Endothelial cell (in vitro differentiated cells): Measurements from ENCODE around the gene SLC22A17. TPM values are rescaled to one million over a fixed set of nuclear protein-coding genes. Genes with fewer than 3 reads are reported as not detected.

Experiments
- DNase-seq: peaks from one replicate; pipeline ENCODE4 v3.0.0; 2021; ENCODE audit warnings: low spot score
- H3K27ac Mint-ChIP-seq: one replicate; pipeline ENCODE4 v1.8.0; 2021; ENCODE audit warnings: mixed read lengths, inconsistent platforms; ENCODE audit not compliant: unreplicated experiment
- H3K27me3 Mint-ChIP-seq: one replicate; pipeline ENCODE4 v1.8.0; 2021; ENCODE audit warnings: mild to moderate bottlenecking, moderate library complexity, mixed read lengths, inconsistent platforms; ENCODE audit not compliant: unreplicated experiment
- H3K36me3 Mint-ChIP-seq: one replicate; pipeline ENCODE4 v1.8.0; 2021; ENCODE audit warnings: mild to moderate bottlenecking, low read depth, mixed read lengths, inconsistent platforms; ENCODE audit not compliant: unreplicated experiment
- H3K4me1 Mint-ChIP-seq: one replicate; pipeline ENCODE4 v1.8.0; 2021; ENCODE audit warnings: mild to moderate bottlenecking, mixed read lengths, inconsistent platforms; ENCODE audit not compliant: unreplicated experiment
- H3K4me3 Mint-ChIP-seq: one replicate; pipeline ENCODE4 v1.8.0; 2021; ENCODE audit warnings: mild to moderate bottlenecking, mixed read lengths, inconsistent platforms; ENCODE audit not compliant: unreplicated experiment
- H3K9me3 Mint-ChIP-seq: one replicate; pipeline ENCODE4 v1.8.0; 2021; ENCODE audit warnings: mixed read lengths, inconsistent platforms; ENCODE audit not compliant: unreplicated experiment
- CTCF ChIP-seq: fragments of 200-600 bp; sonication (generic); IDR thresholded peaks from one replicate; pipeline ENCODE4 v1.5.0; 2021; ENCODE audit warnings: antibody characterized with exemption; ENCODE audit not compliant: unreplicated experiment
- total RNA-seq: library from RNA; stranded (reverse); fragmentation: NEBNext Ultra II Directional; extraction: Animal tissue kit (Norgen Biotek cat#: 25700); gene quantifications from one replicate; pipeline ENCODE4 v1.2.1, GENCODE V29; 2021; ENCODE audit not compliant: unreplicated experiment

SLC22A17 gene
- total RNA-seq, 1 donor from 2014 or later = 35.3 TPM

DNA sequence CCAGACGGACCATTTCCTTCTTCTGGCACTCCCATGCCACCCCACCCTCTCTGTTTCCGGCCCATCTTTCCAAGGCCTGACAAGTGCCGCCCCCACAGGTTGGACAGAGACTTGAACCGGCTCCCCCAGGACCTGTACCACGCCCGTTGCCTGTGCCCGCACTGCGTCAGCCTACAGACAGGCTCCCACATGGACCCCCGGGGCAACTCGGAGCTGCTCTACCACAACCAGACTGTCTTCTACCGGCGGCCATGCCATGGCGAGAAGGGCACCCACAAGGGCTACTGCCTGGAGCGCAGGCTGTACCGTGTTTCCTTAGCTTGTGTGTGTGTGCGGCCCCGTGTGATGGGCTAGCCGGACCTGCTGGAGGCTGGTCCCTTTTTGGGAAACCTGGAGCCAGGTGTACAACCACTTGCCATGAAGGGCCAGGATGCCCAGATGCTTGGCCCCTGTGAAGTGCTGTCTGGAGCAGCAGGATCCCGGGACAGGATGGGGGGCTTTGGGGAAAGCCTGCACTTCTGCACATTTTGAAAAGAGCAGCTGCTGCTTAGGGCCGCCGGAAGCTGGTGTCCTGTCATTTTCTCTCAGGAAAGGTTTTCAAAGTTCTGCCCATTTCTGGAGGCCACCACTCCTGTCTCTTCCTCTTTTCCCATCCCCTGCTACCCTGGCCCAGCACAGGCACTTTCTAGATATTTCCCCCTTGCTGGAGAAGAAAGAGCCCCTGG lies 23.0 kb upstream of the SLC22A17 start:
- Mint-ChIP-seq H3K9me3 (no peaks in the 10 kb centered on the region), H3K36me3 (no peaks in the 10 kb centered on the region), H3K4me3 (no peak overlapping the region), H3K27ac (no peak overlapping the region), H3K4me1 (peaks cover 8% of the 10 kb centered on the region), H3K27me3 (peaks cover 7% of the 10 kb centered on the region)
- TF ChIP-seq CTCF = no peak
- no peak for DNase-seq

DNA sequence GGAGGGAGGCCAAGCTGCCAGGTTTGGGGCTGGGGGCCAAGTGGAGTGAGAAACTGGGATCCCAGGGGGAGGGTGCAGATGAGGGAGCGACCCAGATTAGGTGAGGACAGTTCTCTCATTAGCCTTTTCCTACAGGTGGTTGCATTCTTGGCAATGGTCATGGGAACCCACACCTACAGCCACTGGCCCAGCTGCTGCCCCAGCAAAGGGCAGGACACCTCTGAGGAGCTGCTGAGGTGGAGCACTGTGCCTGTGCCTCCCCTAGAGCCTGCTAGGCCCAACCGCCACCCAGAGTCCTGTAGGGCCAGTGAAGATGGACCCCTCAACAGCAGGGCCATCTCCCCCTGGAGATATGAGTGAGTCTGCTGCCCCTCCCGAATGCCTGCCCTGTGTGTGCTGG lies 20.4 kb upstream of the SLC22A17 start:
- DNase-seq = no peak
- TF ChIP-seq CTCF = no peak
- peaks cover 5% of the 10 kb centered on the region for H3K4me1 Mint-ChIP-seq
- peaks cover 11% of the 10 kb centered on the region for H3K27me3 Mint-ChIP-seq
- no peaks in the 10 kb centered on the region for H3K36me3 Mint-ChIP-seq
- H3K9me3 Mint-ChIP-seq = no peaks in the 10 kb centered on the region
- no peak overlapping the region for H3K4me3 Mint-ChIP-seq
- H3K27ac Mint-ChIP-seq = no peak overlapping the region

- no peaks in the 10 kb centered on the region for H3K36me3 Mint-ChIP-seq
- no peak for TF ChIP-seq CTCF
- peaks cover 11% of the 10 kb centered on the region for H3K27me3 Mint-ChIP-seq
- H3K9me3 Mint-ChIP-seq = no peaks in the 10 kb centered on the region
- H3K4me1 Mint-ChIP-seq = peaks cover 8% of the 10 kb centered on the region
- no peak within 1 kb of the TSS for H3K27ac Mint-ChIP-seq
- DNase-seq = no peak
- no peak within 1 kb of the TSS for H3K4me3 Mint-ChIP-seq
These were observed 19.8 kb upstream of the SLC22A17 start, which contains the start of gene IL25 for GRCh38 chr14:23372509-23372908. IL25 (plus strand) TSS chr14:23372809.

DNA sequence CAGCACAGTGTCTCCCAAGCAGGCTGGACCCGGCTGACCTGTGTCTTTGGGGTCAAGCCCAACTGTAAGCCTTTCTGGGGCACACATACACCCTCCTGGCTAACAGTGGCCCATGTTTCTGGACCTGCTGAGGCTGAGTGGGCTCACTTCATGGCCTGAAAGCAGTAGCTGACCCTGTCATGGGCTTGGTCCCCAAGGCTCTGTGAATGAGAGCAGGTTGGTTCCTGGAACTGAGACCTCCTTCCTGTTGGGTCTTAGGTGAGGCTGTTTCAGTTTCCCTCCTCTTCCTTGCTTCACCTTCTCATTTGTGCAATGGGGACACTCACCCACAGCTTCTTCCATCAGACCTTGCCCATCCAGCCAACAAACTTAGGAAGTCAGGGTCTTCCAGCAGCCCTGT lies 19.2 kb upstream of the SLC22A17 start:
- Mint-ChIP-seq H3K27me3 (peaks cover 14% of the 10 kb centered on the region), H3K27ac (no peak overlapping the region), H3K4me1 (peaks cover 11% of the 10 kb centered on the region), H3K9me3 (no peaks in the 10 kb centered on the region), H3K36me3 (peaks cover 2% of the 10 kb centered on the region), H3K4me3 (no peak overlapping the region)
- TF ChIP-seq CTCF = no peak
- DNase-seq = no peak

DNA sequence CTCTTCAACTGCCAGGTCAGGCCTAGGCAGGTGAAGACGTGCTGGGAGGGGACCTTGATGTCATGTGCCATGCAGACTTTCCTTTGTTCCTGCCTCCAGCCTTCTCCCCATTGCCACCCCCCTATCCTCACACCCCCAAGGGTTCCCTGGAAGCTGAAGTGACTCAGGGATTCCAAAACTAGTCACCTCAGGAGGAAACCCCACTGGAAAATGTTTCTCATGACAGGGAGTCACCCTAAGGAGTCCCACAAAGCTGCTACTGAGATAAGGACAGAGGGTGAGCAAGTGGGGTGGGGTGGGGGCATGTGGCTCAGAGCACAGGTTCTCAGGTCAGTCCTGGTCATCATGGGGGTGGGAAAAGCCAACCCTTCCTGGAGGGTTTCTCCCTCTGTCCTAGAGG lies 17.5 kb upstream of the SLC22A17 start:
- Mint-ChIP-seq H3K4me1 (peaks cover 16% of the 10 kb centered on the region), H3K9me3 (no peaks in the 10 kb centered on the region), H3K27me3 (peaks cover 15% of the 10 kb centered on the region), H3K4me3 (no peak overlapping the region), H3K27ac (no peak overlapping the region), H3K36me3 (peaks cover 3% of the 10 kb centered on the region)
- TF ChIP-seq CTCF = no peak
- no peak for DNase-seq
